Fibroblast of pulmonary artery (primary cell): ENCODE measurements around the gene ELMO1.

Source experiments
- DNase-seq: peaks from one replicate; pipeline ENCODE4 v3.0.0-alpha.2; 2010; ENCODE audit warnings: low read depth
- H3K4me3 ChIP-seq: replicated peaks from 2 replicates; pipeline ENCODE4 v1.5.1; 2011; ENCODE audit warnings: low read depth, mild to moderate bottlenecking, control low read depth, low read length, moderate library complexity
- TF ChIP-seq, protein P1 (sequence below): IDR thresholded peaks from 2 replicates; pipeline ENCODE4 v1.5.1; 2011; ENCODE audit warnings: mild to moderate bottlenecking, control low read depth, low read length, inconsistent platforms; ENCODE audit errors: missing control alignments

ELMO1 gene

DNA sequence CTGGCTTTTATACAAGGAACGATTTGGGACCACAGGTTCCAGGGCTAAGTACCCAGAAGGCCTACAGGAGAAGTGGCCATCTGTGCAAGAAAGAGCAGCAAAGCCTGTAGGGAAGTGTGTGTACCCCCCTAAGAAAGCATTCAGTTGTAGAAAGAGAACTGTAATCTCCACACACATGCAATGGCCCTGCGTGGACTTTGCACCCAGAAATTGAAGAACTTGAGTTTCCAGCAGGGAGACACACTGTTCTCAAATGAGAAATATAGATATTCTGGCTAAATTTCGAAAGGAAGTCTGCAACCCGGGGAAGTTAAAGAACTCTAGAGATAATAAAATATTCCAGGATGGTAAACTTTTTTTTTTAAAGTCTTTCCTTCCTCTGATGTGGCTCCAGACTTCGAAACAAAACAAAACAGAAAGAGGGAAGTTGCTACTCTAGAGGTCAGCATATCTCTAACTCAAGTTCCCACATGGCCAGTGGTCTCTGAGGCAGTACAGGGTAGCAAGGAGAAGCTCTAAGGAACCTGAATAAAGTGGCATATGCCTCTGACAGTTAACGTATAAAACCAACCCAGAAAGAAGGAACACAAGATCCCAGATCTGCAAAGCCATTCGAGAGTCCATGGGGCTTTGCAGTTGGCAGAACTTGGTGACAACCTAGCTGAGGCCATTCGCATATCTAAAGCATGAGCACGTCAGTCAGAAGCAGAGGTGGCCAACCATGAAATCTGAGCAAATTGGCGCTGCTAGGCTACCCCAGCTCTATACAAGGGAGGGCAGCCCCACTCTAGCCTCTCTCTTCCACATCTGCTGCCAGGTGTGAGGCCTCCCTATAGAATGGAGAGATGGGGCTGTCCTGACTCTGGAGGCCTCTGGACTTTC lies 56.6 kb downstream of the ELMO1 start:
- H3K4me3 ChIP-seq: no peak overlapping the region
- no peak for DNase-seq
- TF ChIP-seq, protein P1, sequence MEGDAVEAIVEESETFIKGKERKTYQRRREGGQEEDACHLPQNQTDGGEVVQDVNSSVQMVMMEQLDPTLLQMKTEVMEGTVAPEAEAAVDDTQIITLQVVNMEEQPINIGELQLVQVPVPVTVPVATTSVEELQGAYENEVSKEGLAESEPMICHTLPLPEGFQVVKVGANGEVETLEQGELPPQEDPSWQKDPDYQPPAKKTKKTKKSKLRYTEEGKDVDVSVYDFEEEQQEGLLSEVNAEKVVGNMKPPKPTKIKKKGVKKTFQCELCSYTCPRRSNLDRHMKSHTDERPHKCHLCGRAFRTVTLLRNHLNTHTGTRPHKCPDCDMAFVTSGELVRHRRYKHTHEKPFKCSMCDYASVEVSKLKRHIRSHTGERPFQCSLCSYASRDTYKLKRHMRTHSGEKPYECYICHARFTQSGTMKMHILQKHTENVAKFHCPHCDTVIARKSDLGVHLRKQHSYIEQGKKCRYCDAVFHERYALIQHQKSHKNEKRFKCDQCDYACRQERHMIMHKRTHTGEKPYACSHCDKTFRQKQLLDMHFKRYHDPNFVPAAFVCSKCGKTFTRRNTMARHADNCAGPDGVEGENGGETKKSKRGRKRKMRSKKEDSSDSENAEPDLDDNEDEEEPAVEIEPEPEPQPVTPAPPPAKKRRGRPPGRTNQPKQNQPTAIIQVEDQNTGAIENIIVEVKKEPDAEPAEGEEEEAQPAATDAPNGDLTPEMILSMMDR: no peak

DNA sequence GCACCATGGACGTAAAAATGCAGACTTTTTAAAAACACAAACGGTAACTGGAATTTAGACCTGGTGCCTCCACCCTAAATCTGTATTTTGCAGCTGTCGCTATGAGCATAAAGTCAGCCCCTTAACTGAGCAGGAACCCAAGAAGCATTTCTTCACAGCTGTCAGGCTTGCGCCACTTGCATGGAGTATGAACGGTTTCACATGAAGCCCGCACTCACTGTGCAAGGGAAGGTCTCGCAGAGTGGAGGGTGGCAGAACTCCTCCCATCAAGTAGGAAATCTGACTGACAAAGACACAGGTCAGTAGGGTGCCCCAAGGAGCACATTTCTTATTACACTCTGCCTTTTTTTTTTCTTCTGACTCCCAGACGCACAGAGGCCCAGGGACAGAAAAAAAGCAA lies 58.5 kb downstream of the ELMO1 start:
- DNase-seq: no peak

DNA sequence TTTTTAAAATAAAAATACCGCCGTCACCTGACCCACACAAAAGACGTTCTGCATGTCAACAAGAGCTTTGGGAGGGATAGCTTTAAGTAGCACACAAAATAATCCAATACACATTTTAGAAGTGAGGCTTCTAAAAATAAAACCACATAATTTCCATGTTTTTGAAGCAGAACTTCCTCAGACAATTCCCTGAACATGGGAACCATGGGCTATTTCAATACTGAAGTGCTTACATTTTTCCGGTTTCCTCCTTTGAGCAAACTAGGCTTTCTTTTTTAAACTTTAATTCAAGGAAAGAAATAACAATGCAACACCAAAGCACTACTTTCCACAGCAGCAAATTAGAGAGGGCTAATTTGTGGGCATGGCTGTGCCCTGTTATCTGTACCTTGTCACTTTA lies 59.9 kb downstream of the ELMO1 start:
- DNase-seq: no peak
- H3K4me3 ChIP-seq: no peak overlapping the region
- TF ChIP-seq, protein P1: no peak

More for the DNA sequence above, 58.5 kb downstream of the ELMO1 start:
- TF ChIP-seq, protein P1: no peak
- H3K4me3 ChIP-seq: no peak overlapping the region

DNA sequence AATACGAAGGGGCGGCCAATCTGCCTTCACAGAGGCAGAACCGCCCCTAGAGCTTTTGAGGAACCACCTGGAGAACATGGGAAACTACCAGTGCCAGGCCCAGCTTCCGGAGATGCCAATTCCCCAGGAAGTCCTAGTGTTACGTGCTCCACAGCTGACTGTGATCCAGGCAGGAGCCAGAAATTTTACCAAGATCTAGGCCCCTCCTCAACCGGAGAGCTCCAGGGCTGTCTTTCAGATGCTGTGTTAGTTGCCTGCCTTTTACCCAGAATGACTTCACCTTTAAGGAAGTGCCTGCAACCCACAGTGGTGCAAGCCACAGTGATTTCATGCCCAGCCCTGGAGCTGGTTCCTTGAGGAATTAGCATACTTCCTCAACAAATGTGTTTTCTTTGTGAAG lies 62.9 kb downstream of the ELMO1 start:
- TF ChIP-seq, protein P1: no peak
- DNase-seq: no peak
- H3K4me3 ChIP-seq: no peak overlapping the region

DNA sequence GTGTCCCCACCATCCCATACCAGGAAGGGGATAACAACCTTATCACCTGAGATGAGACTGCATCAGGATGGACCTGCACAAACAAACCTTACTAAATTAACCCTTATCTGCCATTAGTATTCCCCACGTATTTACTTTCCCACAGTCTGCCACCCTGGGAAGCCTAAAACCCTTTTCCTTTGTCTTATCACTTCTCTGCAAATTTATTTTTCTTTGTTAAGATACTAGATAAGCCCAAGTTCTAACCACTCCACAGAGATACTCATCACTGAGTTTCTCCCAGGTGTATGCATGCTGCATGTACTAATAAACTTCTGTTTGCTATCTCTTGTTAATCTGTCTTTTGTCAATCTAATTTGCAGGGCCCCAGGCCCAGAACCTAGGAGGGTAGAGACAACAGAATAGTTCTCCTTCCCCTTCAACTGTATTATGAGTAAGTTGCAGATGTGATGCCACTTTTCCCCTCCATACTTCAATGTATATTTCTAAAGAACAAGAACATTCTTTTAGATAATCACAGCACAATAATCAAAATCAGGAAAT lies 66.0 kb downstream of the ELMO1 start:
- TF ChIP-seq, protein P1: no peak
- no peak for DNase-seq
- H3K4me3 ChIP-seq: no peak overlapping the region

DNA sequence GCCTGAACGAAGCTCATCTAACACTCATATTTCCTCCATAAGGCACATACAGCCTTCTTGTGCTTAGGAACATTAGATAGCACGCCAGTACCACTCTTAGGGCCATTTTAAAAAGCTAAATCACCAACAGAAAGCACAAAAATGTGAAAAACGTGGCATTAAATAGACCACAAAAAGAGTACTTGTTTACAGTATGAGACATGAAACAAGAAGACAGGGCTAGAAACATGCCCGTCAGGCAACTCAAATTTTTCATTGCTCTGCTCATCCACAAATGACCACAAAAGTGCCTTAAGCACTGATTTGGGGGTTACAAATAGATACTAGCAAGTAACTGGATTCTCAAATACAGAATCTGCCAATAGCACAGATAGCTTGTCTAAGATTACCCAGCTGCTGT lies 67.8 kb downstream of the ELMO1 start:
- DNase-seq: no peak
- TF ChIP-seq, protein P1: no peak
- H3K4me3 ChIP-seq: no peak overlapping the region
